H1 (cell line): Measurements from ENCODE around the gene BTNL3. TPM values are rescaled to one million over a fixed set of nuclear protein-coding genes. Genes with fewer than 3 reads are reported as not detected.

Source experiments
- CTCF ChIA-PET: fragments of 300-600 bp; sonication (Branson Sonifier 250); formaldehyde crosslinking; loops from one replicate; lab custom pipeline; 2021; ENCODE audit not compliant: partially characterized antibody; lab: Charles Lee
- POLR2A ChIA-PET: fragments of 300-600 bp; sonication (Branson Sonifier 250); formaldehyde crosslinking; loops from one replicate; lab custom pipeline; 2021; ENCODE audit warnings: inconsistent platforms; ENCODE audit not compliant: partially characterized antibody; lab: Charles Lee
- DNase-seq, 2 experiments: peaks; one replicate each; pipeline versions ENCODE4 v3.0.0 to v3.0.0-alpha.2; 2010 to 2022; ENCODE audit warnings: low spot score in 2 of 2, low read depth in 1 of 2, mixed read lengths in 1 of 2
- FAIRE-seq: peaks from 2 replicates; lab custom pipeline; 2011; peaks lifted over from hg19 to GRCh38; lab: Jason Lieb, UNC
- H2AFZ ChIP-seq: 2 replicates; pipeline ENCODE4 v1.8.1; 2012; ENCODE audit warnings: low read length, inconsistent platforms
- H2AK5ac ChIP-seq: 2 replicates; pipeline ENCODE4 v1.6.1; 2013; ENCODE audit warnings: low read depth, low read length
- H2BK120ac ChIP-seq: replicated peaks from 2 replicates; pipeline ENCODE3; 2013; ENCODE audit warnings: low read depth, low read length, inconsistent platforms
- H2BK12ac ChIP-seq: 2 replicates; pipeline ENCODE4 v1.6.1; 2013; ENCODE audit warnings: low read depth, low read length
- H2BK15ac ChIP-seq: 2 replicates; pipeline ENCODE4 v1.6.1; 2013; ENCODE audit warnings: low read length
- H2BK20ac ChIP-seq: 2 replicates; pipeline ENCODE4 v1.6.1; 2013; ENCODE audit warnings: low read length
- H2BK5ac ChIP-seq: 2 replicates; pipeline ENCODE4 v1.6.1; 2013; ENCODE audit warnings: low read depth, low read length
- H3K14ac ChIP-seq: 2 replicates; pipeline ENCODE4 v1.6.1; 2013; ENCODE audit warnings: inconsistent platforms; ENCODE audit not compliant: insufficient read length
- H3K18ac ChIP-seq: 2 replicates; pipeline ENCODE4 v1.6.1; 2013; ENCODE audit warnings: low read length; ENCODE audit errors: extremely low read depth
- H3K23ac ChIP-seq: 2 replicates; pipeline ENCODE4 v1.6.1; 2013; ENCODE audit warnings: inconsistent platforms; ENCODE audit not compliant: insufficient read length
- H3K23me2 ChIP-seq: 2 replicates; pipeline ENCODE4 v1.6.1; 2013; ENCODE audit warnings: low read depth, low read length
- H3K27ac ChIP-seq: 2 replicates; pipeline ENCODE4 v1.6.1; 2011; ENCODE audit warnings: low read depth, low read length, inconsistent platforms
- H3K27me3 ChIP-seq, 4 experiments: replicated peaks in 1 of 4; 1 replicate in 1 of 4; 2 replicates in 3 of 4; pipeline versions ENCODE4 v1.6.1 to v1.8.1; 2011 to 2013; ENCODE audit warnings: low read length in 3 of 4, mild to moderate bottlenecking in 3 of 4, inconsistent platforms in 2 of 4, mixed read lengths in 2 of 4, moderate library complexity in 1 of 4; ENCODE audit not compliant: control insufficient read depth in 3 of 4, insufficient read depth in 3 of 4; ENCODE audit errors: extremely low read depth in 1 of 4
- H3K36me3 ChIP-seq, 4 experiments: 2 replicates each; pipeline versions ENCODE4 v1.6.1 to v1.8.1; 2011 to 2013; ENCODE audit warnings: mild to moderate bottlenecking in 4 of 4, low read length in 3 of 4, moderate library complexity in 2 of 4, control low read depth in 1 of 4, inconsistent platforms in 1 of 4; ENCODE audit not compliant: insufficient read depth in 4 of 4, control insufficient read depth in 2 of 4
- H3K4ac ChIP-seq: replicated peaks from 2 replicates; pipeline ENCODE3; 2013; ENCODE audit warnings: low read length, low read depth, mixed read lengths, inconsistent platforms; ENCODE audit not compliant: insufficient read length
- H3K4me1 ChIP-seq, 4 experiments: replicated peaks in 1 of 4; 1 replicate in 1 of 4; 2 replicates in 3 of 4; pipeline versions ENCODE4 v1.6.1 to v1.8.1; 2011 to 2013; ENCODE audit warnings: low read length in 3 of 4, inconsistent platforms in 2 of 4, mixed read lengths in 1 of 4; ENCODE audit not compliant: insufficient read depth in 4 of 4, control insufficient read depth in 3 of 4
- H3K4me2 ChIP-seq, 2 experiments: 2 replicates each; pipeline versions ENCODE4 v1.6.1 to v1.8.1; 2011 to 2013; ENCODE audit warnings: low read depth in 2 of 2, low read length in 2 of 2, control low read depth in 1 of 2, inconsistent platforms in 1 of 2, mild to moderate bottlenecking in 1 of 2; ENCODE audit not compliant: insufficient read depth in 1 of 2
- H3K4me3 ChIP-seq, 4 experiments: fragments of 200-600, 300-600 bp in 1 of 4; sonication (generic), shearing (Covaris generic), sonication (Bioruptor Twin) in 1 of 4; 2 replicates each; pipeline versions ENCODE4 v1.5.1 to v1.8.1; 2011 to 2016; ENCODE audit warnings: low read length in 4 of 4, low read depth in 3 of 4, control low read depth in 2 of 4, inconsistent platforms in 2 of 4, mild to moderate bottlenecking in 2 of 4, mixed read lengths in 1 of 4, moderate library complexity in 1 of 4; ENCODE audit not compliant: insufficient read depth in 2 of 4; ENCODE audit errors: extremely low read depth in 1 of 4
- H3K56ac ChIP-seq: replicated peaks from 2 replicates; pipeline ENCODE3; 2013; ENCODE audit warnings: low read depth, mild to moderate bottlenecking, mixed read lengths, low read length, inconsistent platforms; ENCODE audit not compliant: insufficient read length
- H3K79me1 ChIP-seq: 2 replicates; pipeline ENCODE4 v1.6.1; 2013; ENCODE audit warnings: low read depth, low read length, control low read depth
- H3K79me2 ChIP-seq, 2 experiments: 2 replicates each; pipeline versions ENCODE4 v1.6.1 to v1.8.1; 2012 to 2013; ENCODE audit warnings: low read length in 2 of 2, mild to moderate bottlenecking in 2 of 2, inconsistent platforms in 1 of 2; ENCODE audit not compliant: insufficient read depth in 2 of 2, control insufficient read depth in 1 of 2
- H3K9ac ChIP-seq, 4 experiments: replicated peaks in 1 of 4; 1 replicate in 1 of 4; 2 replicates in 3 of 4; pipeline versions ENCODE4 v1.6.1 to v1.8.1; 2011 to 2013; ENCODE audit warnings: low read depth in 3 of 4, low read length in 3 of 4, control low read depth in 2 of 4, mild to moderate bottlenecking in 2 of 4, moderate library complexity in 2 of 4, inconsistent platforms in 1 of 4; ENCODE audit errors: extremely low read depth in 1 of 4
- H3K9me3 ChIP-seq, 2 experiments: 2 replicates each; pipeline versions ENCODE4 v1.6.1 to v1.8.1; 2012 to 2013; ENCODE audit warnings: mild to moderate bottlenecking in 2 of 2, moderate library complexity in 2 of 2, control low read depth in 1 of 2, inconsistent platforms in 1 of 2, low read depth in 1 of 2, low read length in 1 of 2, mixed read lengths in 1 of 2; ENCODE audit not compliant: insufficient read depth in 2 of 2
- H4K20me1 ChIP-seq, 2 experiments: replicated peaks in 1 of 2; 2 replicates each; pipeline versions ENCODE3 to v1.8.1; 2011 to 2013; ENCODE audit warnings: inconsistent platforms in 2 of 2, low read length in 2 of 2, mild to moderate bottlenecking in 1 of 2; ENCODE audit not compliant: insufficient read depth in 2 of 2, control insufficient read depth in 1 of 2
- H4K5ac ChIP-seq: 2 replicates; pipeline ENCODE4 v1.6.1; 2013; ENCODE audit warnings: low read length, low read depth, mixed read lengths, inconsistent platforms; ENCODE audit not compliant: insufficient read length
- H4K8ac ChIP-seq: 2 replicates; pipeline ENCODE4 v1.8.0; 2013; ENCODE audit warnings: mild to moderate bottlenecking, moderate library complexity, low read length, inconsistent platforms; ENCODE audit not compliant: insufficient read depth; ENCODE audit errors: extremely low read depth
- H4K91ac ChIP-seq: replicated peaks from 2 replicates; pipeline ENCODE3; 2013; ENCODE audit warnings: low read length, mixed read lengths, inconsistent platforms; ENCODE audit not compliant: insufficient read length
- ATF2 ChIP-seq: IDR thresholded peaks from 2 replicates; pipeline ENCODE4 v1.6.1; 2012; ENCODE audit warnings: low read length, inconsistent platforms
- TAF7 ChIP-seq: optimal IDR thresholded peaks from 2 replicates; pipeline ENCODE3; 2011; ENCODE audit warnings: low read depth, mild to moderate bottlenecking, inconsistent platforms, low read length, moderate library complexity, borderline replicate concordance
- WGBS, 2 experiments: shearing (Covaris generic) in 1 of 2; methylation state at CpG; one replicate each; pipeline versions ENCODE4 v1.1.6 to v1.1.7; 2013 to 2015; ENCODE audit warnings: low lambda C conversion rate in 2 of 2, mixed read lengths in 2 of 2, inconsistent platforms in 1 of 2, low coverage in 1 of 2, missing lambda C conversion rate in 1 of 2; ENCODE audit not compliant: insufficient replicate concordance in 2 of 2, insufficient coverage in 1 of 2, insufficient read length in 1 of 2; ENCODE audit errors: extremely low coverage in 1 of 2, missing lambda C conversion rate in 1 of 2; 5-methylcytosine and 5-hydroxymethylcytosine counted together
- polyA plus RNA-seq, 7 experiments: library from polyadenylated mRNA; depleted of rRNA in 3 of 7; stranded (reverse) in 5 of 7; unstranded in 2 of 7; fragments of >200 nt in 5 of 7; fragments of 200-250 nt in 2 of 7; gene quantifications; 1 replicate in 5 of 7; 2 replicates in 1 of 7; 4 replicates in 1 of 7; pipeline versions ENCODE4 v1.2.1 to v1.2.3, GENCODE V29; 2011 to 2013; ENCODE audit warnings: missing spikeins in 2 of 7, mixed read lengths in 2 of 7
- total RNA-seq: library from RNA; stranded (reverse); fragmentation: NEBNext Ultra II Directional; extraction: Animal tissue kit (Norgen Biotek cat#: 25700); gene quantifications from 2 replicates; pipeline ENCODE4 v1.2.1, GENCODE V29; 2021

BTNL3 gene
- total and polyA plus RNA-seq, 2 of the 8 experiments (the other 6 are each of a cell fraction or from before 2014, with no cell fraction given), result not detected

DNA sequence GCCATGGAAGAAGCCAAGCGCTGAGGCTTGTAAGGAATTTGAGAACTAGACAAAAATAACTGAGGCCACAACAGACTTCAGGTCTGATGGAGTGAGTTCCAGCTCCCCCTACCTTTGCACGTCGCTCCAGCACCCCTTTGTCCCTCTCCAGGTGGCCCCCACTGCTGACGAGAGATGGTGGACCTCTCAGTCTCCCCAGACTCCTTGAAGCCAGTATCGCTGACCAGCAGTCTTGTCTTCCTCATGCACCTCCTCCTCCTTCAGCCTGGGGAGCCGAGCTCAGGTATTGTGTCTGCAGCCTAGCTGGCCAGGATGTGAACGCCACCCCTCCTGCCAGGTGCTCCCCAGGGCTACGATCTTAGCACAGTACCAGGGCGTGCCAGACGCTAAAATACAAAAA lies 56.7 kb downstream of the BTNL3 start:
- H2BK12ac ChIP-seq, result no peak overlapping the region
- H2BK20ac ChIP-seq, result no peak overlapping the region
- H4K8ac ChIP-seq, result no peak overlapping the region
- no peak overlapping the region for H3K4ac ChIP-seq
- ChIA-PET CTCF (interaction anchor here (1.3 kb wide), 1 partner anchor 43 kb away, joined by 3 read pairs; no protein-coding TSS in a partner anchor), POLR2A (no interaction called here)
- H3K79me1 ChIP-seq, result no peaks in the 10 kb centered on the region
- H4K20me1 ChIP-seq, result no peaks in the 10 kb centered on the region
- H3K23me2 ChIP-seq, result peaks cover 2% of the 10 kb centered on the region; the same call in 1 of the 2 replicates
- H3K18ac ChIP-seq, result no peak overlapping the region
- H3K9ac ChIP-seq, result no peak overlapping the region
- H3K9me3 ChIP-seq, result peaks cover under 1 to 7% of the 10 kb centered on the region in 2 experiments; a peak in 2 of 4 replicates
- no peak overlapping the region for H3K14ac ChIP-seq
- no peaks in the 10 kb centered on the region for H3K36me3 ChIP-seq
- H2AK5ac ChIP-seq, result no peak overlapping the region
- H2BK5ac ChIP-seq, result no peak overlapping the region
- no peak for FAIRE-seq
- no peak overlapping the region for H3K4me3 ChIP-seq
- WGBS, 2 experiments, result 68% methylated on average over 8 of the region's 10 CpGs; no CpG with 5 or more reads in 1 of the 2 experiments
- no peak overlapping the region for H3K23ac ChIP-seq
- H4K91ac ChIP-seq, result no peak overlapping the region
- no peak overlapping the region for H3K56ac ChIP-seq
- H3K27me3 ChIP-seq, result peaks cover 0 to 9% (median 3%) of the 10 kb centered on the region in 4 experiments; a peak in 4 of 7 replicates
- TF ChIP-seq TAF7 (no peak), ATF2 (no peak)
- no peaks in the 10 kb centered on the region; a peak in 1 of 7 replicates for H3K4me1 ChIP-seq
- H3K27ac ChIP-seq, result no peak overlapping the region
- H3K4me2 ChIP-seq, result no peak overlapping the region
- 0 out of 2 replicates have a peak overlapping the region, but pooled peaks have one; percentile 61 for H2BK15ac ChIP-seq
- no peak overlapping the region for H2BK120ac ChIP-seq
- DNase-seq, result no peak
- no peaks in the 10 kb centered on the region for H3K79me2 ChIP-seq
- H2AFZ ChIP-seq, result no peak overlapping the region
- no peak overlapping the region for H4K5ac ChIP-seq
